SK-N-DZ (cell line): ENCODE measurements around the gene GLOD5.

Experiments used
- small RNA-seq, 2 experiments: library from RNA; depleted of rRNA; stranded (forward); fragments of <200 nt; gene quantifications; one replicate each; pipeline ENCODE3, GENCODE V24; 2014

Gene GLOD5

Small RNA genes lying within 50 kb of the gene (small RNA-seq; reads per million reads assigned to genes)
- gene RNU6-1056P, result 0 reads per million in 2 experiments
- gene RNU6-29P, result 0.03 to 0.04 reads per million in 2 experiments
